AG04450 (cell line): ENCODE results near the gene EZH2. TPM values are rescaled to one million over a fixed set of nuclear protein-coding genes. Genes with fewer than 3 reads are reported as not detected.

Experiments used
- CTCF ChIA-PET: fragments of 300-600, 350-600 bp; formaldehyde crosslinking; extraction: SDS; loops from one replicate; lab custom pipeline; 2022; ENCODE audit warnings: antibody characterized with exemption, inconsistent platforms; lab: Charles Lee
- POLR2A ChIA-PET: fragments of 350-600 bp; formaldehyde crosslinking; extraction: SDS; loops from one replicate; lab custom pipeline; 2021; ENCODE audit warnings: antibody characterized with exemption, inconsistent platforms; lab: Yijun Ruan, JAX
- DNase-seq: peaks from one replicate; pipeline ENCODE4 v3.0.0-alpha.2; 2011; ENCODE audit warnings: low read depth, low spot score
- H3K27ac ChIP-seq: one replicate; pipeline ENCODE4 v1.5.1; 2012; ENCODE audit warnings: low read depth, low read length, control low read depth
- H3K27me3 ChIP-seq: one replicate; pipeline ENCODE4 v1.6.0; 2012; ENCODE audit warnings: low read length; ENCODE audit not compliant: control insufficient read depth, insufficient read depth
- H3K4me3 ChIP-seq: 2 replicates; pipeline ENCODE4 v1.5.1; 2011; ENCODE audit warnings: mild to moderate bottlenecking, low read depth, low read length, control low read depth
- H3K9me3 ChIP-seq: 2 replicates; pipeline ENCODE4 v1.5.1; 2012; ENCODE audit warnings: low read length; ENCODE audit not compliant: control insufficient read depth, insufficient read depth
- polyA plus RNA-seq: library from polyadenylated mRNA; depleted of rRNA; stranded (reverse); fragments of >200 nt; gene quantifications from 2 replicates; pipeline ENCODE4 v1.2.3, GENCODE V29; 2011
- TF ChIP-seq, protein P1 (sequence below): IDR thresholded peaks from 2 replicates; pipeline ENCODE4 v1.5.1; 2011; ENCODE audit warnings: low read depth, low read length, control low read depth, inconsistent platforms

EZH2 gene
- polyA plus RNA-seq, 1 experiment = 17.0 TPM

DNA sequence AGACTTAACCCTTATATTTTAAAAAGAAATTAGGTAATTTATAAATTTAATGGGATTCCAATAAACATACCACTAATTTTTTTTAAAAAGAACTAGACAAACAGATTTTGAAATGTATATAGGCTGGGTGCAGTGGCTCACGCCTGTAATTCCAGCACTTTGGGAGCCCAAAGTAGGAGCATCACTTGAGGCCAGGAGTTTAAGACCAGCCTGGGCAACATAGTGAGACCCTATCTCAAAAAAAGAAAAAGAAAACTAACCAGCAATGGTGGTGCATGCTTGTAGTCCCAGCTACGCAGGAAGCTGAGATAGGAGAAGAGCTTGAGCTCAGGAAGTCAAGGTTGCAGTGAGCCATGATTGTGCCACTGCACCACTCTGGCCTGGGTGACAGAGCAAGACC is 62.7 kb downstream of the EZH2 start:
- H3K4me3 ChIP-seq = no peak overlapping the region
- POLR2A ChIA-PET = no interaction called here
- DNase-seq = no peak
- no peak overlapping the region for H3K27ac ChIP-seq
- CTCF ChIA-PET = interaction anchor here (0.7 to 1.4 kb wide), 4 partner anchors 33 to 142 kb away, joined by 4 to 10 read pairs (median 6); no protein-coding TSS in a partner anchor
- H3K9me3 ChIP-seq = no peaks in the 10 kb centered on the region
- TF ChIP-seq, protein P1, sequence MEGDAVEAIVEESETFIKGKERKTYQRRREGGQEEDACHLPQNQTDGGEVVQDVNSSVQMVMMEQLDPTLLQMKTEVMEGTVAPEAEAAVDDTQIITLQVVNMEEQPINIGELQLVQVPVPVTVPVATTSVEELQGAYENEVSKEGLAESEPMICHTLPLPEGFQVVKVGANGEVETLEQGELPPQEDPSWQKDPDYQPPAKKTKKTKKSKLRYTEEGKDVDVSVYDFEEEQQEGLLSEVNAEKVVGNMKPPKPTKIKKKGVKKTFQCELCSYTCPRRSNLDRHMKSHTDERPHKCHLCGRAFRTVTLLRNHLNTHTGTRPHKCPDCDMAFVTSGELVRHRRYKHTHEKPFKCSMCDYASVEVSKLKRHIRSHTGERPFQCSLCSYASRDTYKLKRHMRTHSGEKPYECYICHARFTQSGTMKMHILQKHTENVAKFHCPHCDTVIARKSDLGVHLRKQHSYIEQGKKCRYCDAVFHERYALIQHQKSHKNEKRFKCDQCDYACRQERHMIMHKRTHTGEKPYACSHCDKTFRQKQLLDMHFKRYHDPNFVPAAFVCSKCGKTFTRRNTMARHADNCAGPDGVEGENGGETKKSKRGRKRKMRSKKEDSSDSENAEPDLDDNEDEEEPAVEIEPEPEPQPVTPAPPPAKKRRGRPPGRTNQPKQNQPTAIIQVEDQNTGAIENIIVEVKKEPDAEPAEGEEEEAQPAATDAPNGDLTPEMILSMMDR = no peak
- no peaks in the 10 kb centered on the region for H3K27me3 ChIP-seq

DNA sequence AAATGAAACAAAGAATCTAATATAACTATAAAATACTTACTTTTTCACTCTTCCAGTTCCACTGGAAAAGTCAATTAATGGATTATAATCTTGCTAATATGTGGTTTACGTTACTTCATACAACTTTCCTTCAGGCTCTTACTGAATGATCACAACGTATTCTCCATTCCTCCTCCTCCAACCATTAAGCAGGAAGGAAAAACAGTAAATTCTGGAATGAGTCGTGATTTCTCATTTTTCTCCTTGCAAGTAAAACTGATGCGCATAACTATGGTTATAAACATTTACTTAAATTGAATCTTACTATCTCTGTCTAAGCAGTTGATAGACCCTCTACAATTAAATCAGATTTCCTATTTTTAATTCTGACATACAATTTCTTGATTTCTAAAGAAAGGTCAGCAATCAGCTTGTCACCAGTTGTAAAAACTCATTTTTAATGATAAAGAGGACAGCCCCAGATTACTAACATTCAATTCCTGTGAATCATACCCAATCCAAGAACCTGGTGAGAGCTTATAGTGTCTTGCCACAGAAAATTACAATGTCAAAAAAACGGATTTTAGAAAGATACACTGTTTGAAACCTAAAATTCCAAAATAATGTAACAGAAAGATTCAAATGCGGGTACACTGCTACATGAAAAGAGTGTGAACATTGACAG is 64.3 kb downstream of the EZH2 start:
- no peaks in the 10 kb centered on the region for H3K27me3 ChIP-seq
- DNase-seq = no peak
- no peaks in the 10 kb centered on the region for H3K9me3 ChIP-seq
- ChIA-PET CTCF (no interaction called here), POLR2A (no interaction called here)
- no peak overlapping the region for H3K27ac ChIP-seq
- TF ChIP-seq, protein P1 = no peak
- no peak overlapping the region for H3K4me3 ChIP-seq

DNA sequence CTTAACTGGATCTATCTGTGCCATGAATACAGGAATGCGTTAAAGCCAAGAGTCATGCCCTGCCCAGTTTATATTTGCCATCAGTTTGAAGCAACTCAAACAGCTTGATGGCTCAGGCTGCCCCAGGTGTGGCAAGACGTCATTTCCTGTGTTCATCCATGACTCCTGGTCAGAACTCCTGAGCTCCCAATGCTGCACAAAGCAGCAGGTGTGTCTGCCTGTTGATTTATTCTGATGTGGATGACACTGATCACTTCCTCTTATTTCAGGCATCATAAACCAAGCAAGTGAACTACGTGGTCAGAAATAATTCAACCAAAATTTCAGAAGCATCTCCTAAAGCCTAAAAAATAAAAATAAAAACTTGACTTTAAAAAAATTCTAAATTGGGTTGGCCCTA is 68.5 kb downstream of the EZH2 start:
- ChIA-PET POLR2A (no interaction called here), CTCF (interaction anchor here (0.9 kb wide), 1 partner anchor 147 kb away, joined by 3 read pairs; no protein-coding TSS in a partner anchor)
- H3K9me3 ChIP-seq = no peaks in the 10 kb centered on the region

DNA sequence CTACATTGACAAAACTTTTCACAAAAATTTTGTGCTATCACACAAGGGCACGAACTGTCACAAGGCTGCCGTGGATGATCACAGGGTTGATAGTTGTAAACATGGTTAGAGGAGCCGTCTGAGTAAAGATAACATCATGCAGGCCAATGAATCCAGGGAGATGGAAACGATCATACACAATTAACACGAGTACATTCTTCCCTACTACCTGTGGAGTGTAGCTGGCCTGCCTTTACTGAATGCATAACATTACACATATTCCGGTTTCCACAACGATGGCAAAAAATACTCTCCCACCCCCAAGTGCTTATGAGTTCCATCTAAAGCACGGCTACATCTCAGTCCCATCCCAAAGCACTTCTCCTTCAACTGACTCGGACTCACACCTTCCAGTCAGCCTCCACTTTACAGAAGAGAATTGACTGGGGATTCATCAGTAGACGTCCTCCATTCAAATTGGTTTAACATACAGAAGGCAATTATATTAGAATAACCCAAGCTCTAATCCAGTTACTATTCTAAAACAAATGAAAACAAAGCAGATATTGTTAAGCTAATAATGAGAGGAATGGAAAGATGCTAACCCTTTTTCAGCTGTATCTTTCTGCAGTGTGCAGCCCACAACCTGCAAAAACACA is 69.0 kb downstream of the EZH2 start:
- no peaks in the 10 kb centered on the region for H3K9me3 ChIP-seq
- H3K27ac ChIP-seq = no peak overlapping the region
- H3K4me3 ChIP-seq = no peak overlapping the region
- no peaks in the 10 kb centered on the region for H3K27me3 ChIP-seq
- DNase-seq = no peak
- ChIA-PET POLR2A (no interaction called here), CTCF (interaction anchor here (0.9 kb wide), 1 partner anchor 148 kb away, joined by 3 read pairs; no protein-coding TSS in a partner anchor)
- TF ChIP-seq, protein P1 = no peak

More for the DNA sequence above, 68.5 kb downstream of the EZH2 start:
- H3K4me3 ChIP-seq = no peak overlapping the region
- no peak overlapping the region for H3K27ac ChIP-seq
- no peak for DNase-seq
- TF ChIP-seq, protein P1 = no peak
- no peaks in the 10 kb centered on the region for H3K27me3 ChIP-seq

DNA sequence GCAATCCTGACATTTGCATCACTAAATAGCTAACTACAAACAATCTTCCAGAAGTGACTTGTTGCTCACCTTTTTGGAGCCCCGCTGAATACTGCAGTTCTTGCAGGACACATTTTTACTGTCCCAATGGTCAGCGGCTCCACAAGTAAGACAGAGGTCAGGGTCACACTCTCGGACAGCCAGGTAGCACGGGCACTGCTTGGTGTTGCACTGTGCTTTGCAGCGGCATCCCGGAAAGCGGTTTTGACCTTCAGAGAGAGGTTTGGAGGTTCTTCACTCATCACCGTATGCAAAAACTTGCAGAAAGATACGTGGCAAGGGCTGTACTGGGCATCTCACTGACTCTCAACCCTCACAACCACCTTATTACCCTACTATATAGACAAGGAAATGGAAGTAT is 70.2 kb downstream of the EZH2 start:
- Histone ChIP-seq H3K4me3 (no peak overlapping the region), H3K9me3 (no peaks in the 10 kb centered on the region), H3K27ac (no peak overlapping the region), H3K27me3 (no peaks in the 10 kb centered on the region)
- no peak for DNase-seq
- TF ChIP-seq, protein P1 = no peak
- CTCF ChIA-PET = no interaction called here
- POLR2A ChIA-PET = no interaction called here
